NCI-H1048 (cell line): Measurements from ENCODE around the gene ABCC3.

Source experiments
- DNase-seq: peaks from one replicate; lab custom pipeline; 2025; lab: John Stamatoyannopoulos, UW

Gene ABCC3

GRCh38 chr17:50634224-50634914, at the start of gene ABCC3:
Gene ABCC3 (plus strand): TSS chr17:50634881. CDS start chr17:50634937, 56 bp downstream.
- DNase-seq, result no peak

GRCh38 chr17:50585346-50585745, 49.3 kb upstream of the ABCC3 start:
- no peak for DNase-seq

- DNase-seq, result no peak
Measured at GRCh38 chr17:50585891-50586290, 48.8 kb upstream of the ABCC3 start.

- no peak for DNase-seq
Measured at GRCh38 chr17:50586421-50587247, 48.0 kb upstream of the ABCC3 start.

- DNase-seq, result no peak
Measured at GRCh38 chr17:50587571-50587970, 47.1 kb upstream of the ABCC3 start.

- no peak for DNase-seq
Measured at GRCh38 chr17:50588391-50589049, 46.2 kb upstream of the ABCC3 start.

GRCh38 chr17:50589095-50589705, 45.5 kb upstream of the ABCC3 start:
- no peak for DNase-seq

- no peak for DNase-seq
Measured at GRCh38 chr17:50590946-50591737, 43.5 kb upstream of the ABCC3 start.

GRCh38 chr17:50593321-50593720, 41.4 kb upstream of the ABCC3 start:
- DNase-seq, result no peak

- no peak for DNase-seq
Measured at GRCh38 chr17:50594128-50594823, 40.4 kb upstream of the ABCC3 start.

- no peak for DNase-seq
Measured at GRCh38 chr17:50594892-50595291, 39.8 kb upstream of the ABCC3 start.

GRCh38 chr17:50596191-50597037, 38.3 kb upstream of the ABCC3 start:
- DNase-seq, result no peak

GRCh38 chr17:50598487-50598886, 36.2 kb upstream of the ABCC3 start:
- DNase-seq, result no peak

- no peak for DNase-seq
Measured at GRCh38 chr17:50599606-50600005, 35.1 kb upstream of the ABCC3 start.

GRCh38 chr17:50601823-50602375, 32.8 kb upstream of the ABCC3 start:
- DNase-seq, result no peak

GRCh38 chr17:50602836-50603235, 31.8 kb upstream of the ABCC3 start:
- DNase-seq, result no peak

GRCh38 chr17:50603340-50603739, 31.3 kb upstream of the ABCC3 start:
- DNase-seq, result no peak

GRCh38 chr17:50604513-50604912, 30.2 kb upstream of the ABCC3 start:
- DNase-seq, result no peak

GRCh38 chr17:50605429-50605828, 29.3 kb upstream of the ABCC3 start:
- DNase-seq, result no peak
